Measurements from ENCODE around the gene NUDT3. TPM values are rescaled to one million over a fixed set of nuclear protein-coding genes. Genes with fewer than 3 reads are reported as not detected.
"Not testable (repeated sequence)": the region's sequence is repeated elsewhere in the genome, so short reads cannot be mapped to it uniquely, and the experiment has no call there.

Gene NUDT3
- total RNA-seq, 2 donors from 2014 or later = 11.9 to 16.2 TPM

- Histone ChIP-seq H3K9me3 (no peaks in the 10 kb centered on the region), H3K4me3 (no peak overlapping the region), H3K9ac (ENCODE audit: low read depth in 2 of 2, low read length in 2 of 2) (no peak overlapping the region), H3K36me3 (no peaks in the 10 kb centered on the region), H3K27me3 (no peaks in the 10 kb centered on the region), H3K4me1 (no peaks in the 10 kb centered on the region), H3K27ac (no peak overlapping the region)
- DNase-seq = no peak
- intact Hi-C loops (cut with DNase I) = no loop called here
- no peak for TF ChIP-seq CTCF (IDR thresholded peaks at IDR 0.05)
These were observed 124.7 kb downstream of the NUDT3 start for GRCh38 chr6:34267746-34268145.

- H3K9me3 ChIP-seq; H3K27ac ChIP-seq; H3K36me3 ChIP-seq; H3K4me1 ChIP-seq; H3K4me3 ChIP-seq; intact Hi-C loops (cut with DNase I); H3K9ac ChIP-seq (ENCODE audit: low read depth in 2 of 2, low read length in 2 of 2); H3K27me3 ChIP-seq; DNase-seq: not testable (repeated sequence)
These were observed 129.0 kb downstream of the NUDT3 start for GRCh38 chr6:34263484-34263883.

- Histone ChIP-seq H3K4me1 (no peaks in the 10 kb centered on the region), H3K9me3 (no peaks in the 10 kb centered on the region), H3K4me3 (no peak overlapping the region), H3K27me3 (no peaks in the 10 kb centered on the region), H3K9ac (ENCODE audit: low read depth in 2 of 2, low read length in 2 of 2) (no peak overlapping the region), H3K36me3 (no peaks in the 10 kb centered on the region), H3K27ac (no peak overlapping the region)
- intact Hi-C loops (cut with DNase I) = no loop called here
- DNase-seq = no peak
- no peak for TF ChIP-seq CTCF (IDR thresholded peaks at IDR 0.05)
These were observed 131.7 kb downstream of the NUDT3 start for GRCh38 chr6:34260576-34261267.

GRCh38 chr6:34259529-34260069, 132.9 kb downstream of the NUDT3 start:
- Histone ChIP-seq H3K4me1 (no peaks in the 10 kb centered on the region), H3K27me3 (no peaks in the 10 kb centered on the region), H3K4me3 (no peak overlapping the region), H3K36me3 (no peaks in the 10 kb centered on the region), H3K9me3 (no peaks in the 10 kb centered on the region), H3K27ac (no peak overlapping the region), H3K9ac (ENCODE audit: low read depth in 2 of 2, low read length in 2 of 2) (no peak overlapping the region)
- no peak for TF ChIP-seq CTCF (IDR thresholded peaks at IDR 0.05)
- no peak for DNase-seq
- intact Hi-C loops (cut with DNase I) = no loop called here

- H3K4me3 ChIP-seq; H3K27ac ChIP-seq; H3K9me3 ChIP-seq; H3K4me1 ChIP-seq; intact Hi-C loops (cut with DNase I); DNase-seq; H3K36me3 ChIP-seq; H3K9ac ChIP-seq (ENCODE audit: low read depth in 2 of 2, low read length in 2 of 2); H3K27me3 ChIP-seq: not testable (repeated sequence)
These were observed 140.1 kb downstream of the NUDT3 start for GRCh38 chr6:34252395-34252794.

- H3K4me1 ChIP-seq = peaks cover 3% of the 10 kb centered on the region
- peak overlapping the region; percentile 86 for H3K27ac ChIP-seq
- H3K36me3 ChIP-seq = no peaks in the 10 kb centered on the region
- peak overlapping the region; percentile 77 for H3K4me3 ChIP-seq
- intact Hi-C loops (cut with DNase I) = loop anchor here (2.0 kb wide), 1 partner anchor 165 kb away; no protein-coding TSS in a partner anchor
- H3K27me3 ChIP-seq = no peaks in the 10 kb centered on the region
- no peak for TF ChIP-seq CTCF (IDR thresholded peaks at IDR 0.05)
- H3K9ac ChIP-seq (ENCODE audit: low read depth in 2 of 2, low read length in 2 of 2) = peak overlapping the region; percentile 78 to 84
- no peaks in the 10 kb centered on the region for H3K9me3 ChIP-seq
- peak; percentile 18 for DNase-seq
These were observed 142.8 kb downstream of the NUDT3 start for GRCh38 chr6:34249469-34250261.

Measured in colonic mucosa (tissue), 4 donors.